HG03039 (cell line): ENCODE data around the gene UPF2.
"Not testable (repeated sequence)": the region's sequence is repeated elsewhere in the genome, so short reads cannot be mapped to it uniquely, and the experiment has no call there.

Source experiments
- ATAC-seq: cut with Tn5 transposase; IDR thresholded peaks from one replicate; pipeline ENCODE4 v1.9.1; 2021; ENCODE audit warnings: mild to moderate bottlenecking, moderate library complexity; ENCODE audit not compliant: unreplicated experiment

The UPF2 gene

GRCh38 chr10:11975795-11976194 lies 66.8 kb downstream of the UPF2 start:
- no peak for ATAC-seq

DNA sequence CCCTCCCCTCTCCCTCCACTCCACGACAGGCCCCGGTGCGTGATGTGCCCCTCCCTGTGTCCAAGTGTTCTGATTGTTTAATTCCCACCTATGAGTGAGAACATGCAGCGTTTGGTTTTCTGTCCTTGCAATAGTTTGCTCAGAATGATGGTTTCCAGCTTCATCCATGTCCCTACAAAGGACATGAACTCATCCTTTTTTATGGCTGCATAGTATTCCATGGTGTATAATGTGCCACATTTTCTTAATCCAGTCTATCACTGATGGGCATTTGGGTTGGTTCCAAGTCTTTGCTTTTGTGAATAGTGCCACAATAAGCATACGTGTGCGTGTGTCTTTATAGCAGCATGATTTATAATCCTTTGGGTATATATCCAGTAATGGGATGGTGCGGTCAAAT lies 70.1 kb downstream of the UPF2 start:
- ATAC-seq, result not testable (repeated sequence)

DNA sequence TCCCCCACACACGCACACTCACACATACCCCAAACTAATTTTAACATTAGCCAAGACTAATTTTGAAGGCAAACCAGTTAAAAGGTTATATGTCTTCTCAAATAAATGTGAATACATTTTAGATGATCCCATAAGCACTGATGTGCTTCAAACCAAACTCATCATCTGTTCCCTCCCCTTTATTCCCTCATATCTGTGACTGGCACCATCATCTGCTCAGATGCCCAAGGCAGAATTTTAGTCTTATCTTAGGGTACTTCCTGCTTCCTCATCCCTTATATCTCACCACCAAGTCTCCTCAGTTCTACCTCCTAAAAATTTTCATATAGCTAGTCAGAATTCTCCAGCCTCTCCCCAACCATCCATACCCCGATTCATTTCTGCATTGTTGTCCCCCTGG lies 80.4 kb downstream of the UPF2 start:
- ATAC-seq, result no peak

- no peak for ATAC-seq
Measured at GRCh38 chr10:11961771-11962170, 80.8 kb downstream of the UPF2 start.

- ATAC-seq, result no peak
Measured at GRCh38 chr10:11959966-11960365, 82.6 kb downstream of the UPF2 start.

GRCh38 chr10:11958956-11959355 lies 83.7 kb downstream of the UPF2 start:
- no peak for ATAC-seq

DNA sequence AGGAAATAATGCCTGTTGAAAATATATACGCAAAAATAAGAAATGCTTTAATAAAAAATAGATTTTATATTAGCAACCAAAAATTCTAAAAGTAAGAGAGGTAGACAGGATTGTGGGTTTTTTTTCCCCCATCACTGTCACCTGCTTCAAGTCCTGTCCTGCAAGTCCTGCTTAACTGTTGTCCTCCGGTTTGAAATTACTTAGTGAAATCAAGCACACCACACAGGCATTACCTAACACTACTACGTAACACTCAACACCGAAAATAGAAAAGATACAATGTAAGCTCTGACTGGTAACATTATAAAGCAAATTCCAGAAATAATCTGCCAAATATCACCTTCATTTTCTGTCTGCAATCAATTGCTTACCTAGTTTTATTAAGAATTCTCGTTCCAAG lies 90.9 kb downstream of the UPF2 start:
- no peak for ATAC-seq

DNA sequence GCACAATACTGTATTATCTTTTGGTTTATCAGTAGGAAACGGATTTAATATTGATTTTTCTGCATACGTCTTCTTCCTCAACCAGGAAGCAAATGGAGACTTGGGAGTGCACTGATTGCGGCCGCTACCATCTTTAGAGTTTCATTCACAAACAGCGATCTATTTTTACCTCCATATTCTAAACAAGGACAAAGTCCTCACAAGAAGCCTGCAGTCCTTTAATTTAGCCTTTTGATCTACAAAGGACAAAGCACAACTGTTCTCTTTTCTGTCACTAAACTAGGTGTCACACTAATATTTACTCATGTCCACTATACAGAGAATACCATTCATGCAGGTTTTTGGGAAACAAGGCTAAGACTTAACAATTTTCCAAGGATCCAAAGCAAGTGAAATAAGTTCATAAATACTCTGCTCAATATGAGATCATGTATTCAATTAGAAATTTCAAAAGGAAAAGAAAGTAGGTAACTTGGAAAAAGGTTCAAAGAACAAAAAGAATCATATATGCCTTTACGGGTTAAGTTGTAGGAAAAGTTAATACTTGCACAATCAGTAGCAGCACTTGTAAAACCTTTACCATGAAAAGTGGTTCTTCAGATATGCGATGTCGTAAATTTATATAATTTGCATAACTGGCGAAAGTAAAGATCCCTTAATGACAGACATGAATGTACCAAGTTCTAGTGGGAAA lies 92.1 kb downstream of the UPF2 start:
- no peak for ATAC-seq

DNA sequence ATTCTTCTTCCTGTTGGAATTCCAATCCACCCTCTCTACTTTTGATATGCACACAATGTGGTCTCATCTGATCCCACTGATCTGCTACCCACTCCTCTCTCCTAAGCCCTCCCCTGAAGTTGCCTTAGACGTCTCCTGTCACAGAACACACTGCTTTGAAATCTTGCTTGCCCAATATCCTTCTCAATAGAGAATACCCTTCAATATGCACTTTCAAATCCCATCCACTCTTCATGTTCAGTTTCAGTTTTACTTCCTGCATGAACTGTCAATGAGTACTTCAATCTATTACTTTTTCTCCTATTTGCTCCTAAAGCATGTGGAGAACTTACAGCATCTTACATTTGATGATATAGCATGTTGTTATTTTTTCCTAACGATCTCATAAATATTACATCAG lies 93.5 kb downstream of the UPF2 start:
- ATAC-seq, result no peak

DNA sequence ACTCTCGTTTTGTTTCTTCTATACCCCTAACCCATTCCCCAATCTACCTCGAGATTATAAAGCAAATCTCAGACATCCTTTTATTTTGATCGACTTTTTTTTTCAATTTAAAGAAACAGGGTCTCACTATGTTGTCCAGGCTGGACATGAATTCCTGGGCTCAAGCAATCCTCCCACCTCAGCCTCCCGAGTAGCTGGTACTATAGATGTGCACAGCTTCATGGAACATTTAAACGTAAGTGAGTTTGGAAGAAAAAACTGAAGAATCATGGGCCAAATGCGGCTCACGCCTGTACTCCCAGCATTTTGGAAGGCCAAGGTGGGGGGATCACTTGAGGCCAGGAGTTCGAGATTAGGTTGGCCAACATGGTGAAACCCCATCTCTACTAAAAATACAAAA lies 96.0 kb downstream of the UPF2 start:
- no peak for ATAC-seq

DNA sequence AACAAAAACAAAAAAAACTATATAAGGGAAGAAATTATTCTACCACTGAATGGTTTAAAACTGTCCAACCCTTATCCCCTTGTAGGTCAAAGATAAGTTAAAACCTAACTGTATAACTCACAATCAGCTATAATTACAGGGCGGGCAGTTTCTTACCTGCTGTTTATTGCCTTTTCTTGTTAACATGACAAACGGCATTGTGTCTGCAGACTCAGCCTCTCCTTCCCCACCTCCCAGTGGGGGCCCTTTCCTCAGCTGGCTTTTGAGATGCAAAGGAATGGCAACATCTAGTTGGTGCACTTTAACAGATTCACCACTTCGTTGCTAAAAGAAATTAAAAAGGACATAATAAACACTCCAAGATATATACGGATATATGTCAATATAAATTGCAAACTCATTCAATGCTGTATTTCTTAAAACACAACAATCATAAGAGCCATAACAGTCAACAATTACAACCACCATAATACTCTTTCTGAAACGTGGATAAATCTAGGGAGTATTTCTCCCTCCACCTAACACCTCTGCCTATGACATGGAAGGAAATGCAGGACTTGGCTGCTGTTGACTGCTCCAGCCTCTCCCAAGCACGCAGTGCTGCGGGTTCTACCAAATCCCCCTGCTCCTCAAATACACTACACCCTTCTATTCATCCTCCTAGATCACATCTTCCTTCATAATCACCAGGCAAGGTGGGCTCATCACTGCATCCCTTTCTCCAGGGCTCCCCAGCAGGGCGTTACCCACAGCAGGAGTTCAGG lies 106.0 kb downstream of the UPF2 start:
- ATAC-seq, result no peak

DNA sequence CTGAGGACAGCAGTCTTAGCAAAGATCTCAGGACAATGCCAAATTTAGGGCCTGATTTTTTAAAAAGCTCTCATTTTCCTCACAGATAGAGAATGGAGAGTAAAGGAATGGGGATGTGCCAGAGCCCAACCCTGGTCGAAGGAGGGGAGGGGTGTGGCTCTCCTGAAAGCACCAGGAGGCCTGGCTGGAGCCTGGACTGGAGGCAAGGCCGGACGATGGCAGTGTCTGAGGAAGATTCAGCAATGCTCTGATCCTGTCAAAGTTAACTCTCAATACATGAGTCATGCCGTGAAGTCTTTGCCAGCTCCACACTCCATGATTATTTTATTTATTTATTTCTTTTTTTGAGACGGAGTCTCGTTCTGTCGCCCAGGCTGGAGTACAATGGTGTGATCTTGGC lies 108.3 kb downstream of the UPF2 start:
- no peak for ATAC-seq

- no peak for ATAC-seq
Measured at GRCh38 chr10:11933577-11934223, 108.9 kb downstream of the UPF2 start.

DNA sequence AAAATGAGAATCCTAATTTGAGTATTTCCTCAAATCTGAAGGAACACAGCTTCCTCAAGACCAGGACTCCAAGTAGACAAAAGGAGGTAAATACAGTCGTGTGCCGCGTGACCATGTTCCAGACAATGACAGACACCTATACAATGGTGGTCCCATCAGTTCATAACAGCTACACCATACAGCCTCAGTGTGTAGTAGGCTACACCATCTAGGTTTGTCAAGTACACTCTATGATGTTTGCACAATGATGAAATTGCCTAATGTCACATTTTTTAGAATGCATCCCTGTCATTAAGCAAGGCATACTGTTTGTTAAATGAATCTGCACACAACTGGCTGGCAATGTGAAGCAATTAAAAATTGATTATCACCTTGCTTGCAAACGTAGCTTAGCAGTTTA lies 111.6 kb downstream of the UPF2 start:
- ATAC-seq, result no peak

DNA sequence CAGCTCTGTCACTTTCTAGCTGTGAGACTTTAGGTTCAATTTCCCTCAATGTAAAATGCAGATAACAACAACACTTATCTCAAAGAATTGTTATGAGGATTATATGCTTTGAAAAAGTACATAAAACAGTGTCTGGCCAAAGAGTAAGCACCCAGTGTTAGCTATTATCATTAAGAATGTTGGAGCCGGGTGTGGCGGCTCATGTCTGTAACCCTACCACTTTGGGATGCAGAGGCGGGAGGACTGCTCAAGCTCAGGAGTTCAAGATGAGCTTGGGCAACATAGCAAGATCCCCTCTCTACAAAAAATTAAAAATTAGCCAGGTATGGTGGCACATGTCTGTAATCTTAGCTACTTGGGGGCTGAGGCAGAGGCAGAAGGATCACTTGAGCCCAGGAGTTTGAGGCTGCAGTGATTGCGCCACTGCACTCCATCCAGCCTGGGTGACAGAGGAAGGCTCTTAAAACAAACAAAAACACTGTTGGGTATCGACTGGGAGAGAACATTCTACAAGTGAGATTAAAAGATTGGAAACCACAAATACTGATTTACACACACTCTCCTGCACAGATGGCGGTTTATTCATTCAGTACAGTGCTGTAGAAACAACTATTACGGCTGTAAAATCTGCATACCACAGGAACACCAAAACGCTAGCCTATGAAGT lies 112.2 kb downstream of the UPF2 start:
- ATAC-seq, result no peak

- no peak for ATAC-seq
Measured at GRCh38 chr10:11927746-11928145, 114.9 kb downstream of the UPF2 start.

- no peak for ATAC-seq
Measured at GRCh38 chr10:11921800-11922392, 120.7 kb downstream of the UPF2 start.

GRCh38 chr10:11919271-11919670 lies 123.3 kb downstream of the UPF2 start:
- ATAC-seq, result no peak

DNA sequence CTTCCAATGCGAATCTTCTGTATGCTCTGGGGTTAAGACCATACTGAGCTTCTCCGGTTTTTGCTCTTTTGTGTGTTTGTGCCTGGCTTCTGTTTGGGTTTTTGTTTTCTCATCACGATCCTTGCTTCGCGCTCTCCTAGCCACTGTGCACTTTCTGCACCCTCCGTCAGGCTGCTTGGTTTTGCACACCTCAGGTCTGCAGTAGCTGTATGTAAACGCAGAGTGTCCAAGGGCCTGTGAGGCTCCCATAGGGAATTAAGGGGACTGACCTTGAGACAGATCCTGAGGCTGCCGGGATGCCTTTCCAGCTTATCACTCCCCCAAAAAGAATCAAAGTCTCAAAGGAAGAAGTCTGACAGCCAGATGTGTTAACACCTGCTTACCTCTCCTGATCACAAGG lies 124.2 kb downstream of the UPF2 start:
- ATAC-seq, result no peak

DNA sequence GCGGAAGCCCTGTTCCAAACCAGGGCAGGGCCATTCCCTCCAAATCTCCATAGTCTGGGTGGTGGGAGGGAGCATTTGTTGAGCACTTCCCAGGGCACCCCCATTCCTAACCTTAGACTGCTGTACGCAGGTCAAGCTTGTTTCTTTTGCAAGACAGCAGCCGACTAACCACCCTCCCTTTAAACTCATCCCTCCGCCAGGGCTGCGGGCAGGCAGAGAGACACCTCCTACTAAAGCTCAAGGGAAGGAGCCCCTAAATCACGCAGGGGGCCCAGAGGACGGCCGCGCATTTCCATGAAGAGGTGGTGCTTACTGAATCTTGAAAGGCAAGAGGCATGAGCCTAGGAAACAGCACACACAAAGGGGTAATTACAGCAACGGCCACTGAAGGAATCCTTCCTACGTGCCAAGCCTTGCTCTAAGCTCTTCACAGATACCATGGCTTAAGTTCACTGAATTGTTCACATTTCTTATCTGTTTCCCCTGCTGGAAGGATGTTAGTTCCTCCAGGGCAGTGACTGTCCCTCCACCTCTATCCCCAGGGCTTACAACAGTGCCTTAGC lies 129.4 kb downstream of the UPF2 start:
- ATAC-seq, result no peak

GRCh38 chr10:11910102-11910501 lies 132.5 kb downstream of the UPF2 start:
- no peak for ATAC-seq
